GM21619 (cell line): ENCODE results near the gene LYRM1.
A peak's percentile ranks its signal among the peaks of the same experiment; 100 is the strongest.
"Not testable (repeated sequence)": the region's sequence is repeated elsewhere in the genome, so short reads cannot be mapped to it uniquely, and the experiment has no call there.

Experiments used
- ATAC-seq: cut with Tn5 transposase; IDR thresholded peaks from one replicate; pipeline ENCODE4 v1.9.1; 2021; ENCODE audit not compliant: unreplicated experiment

LYRM1 gene

GRCh38 chr16:20900299-20901067 lies at the start of gene LYRM1, which contains the start of gene DCUN1D3:
Gene LYRM1, plus strand, starts transcription at chr16:20900771. Its CDS starts 14,785 bp downstream, at chr16:20915556.
Gene DCUN1D3, minus strand, starts transcription at chr16:20900358. Its CDS starts 37,820 bp downstream, at chr16:20862538.
- peak; percentile 64 for ATAC-seq

- ATAC-seq: no peak
Observed at GRCh38 chr16:20850981-20851380, 49.6 kb upstream of the LYRM1 start.

- no peak for ATAC-seq
Observed at GRCh38 chr16:20851601-20852000, 49.0 kb upstream of the LYRM1 start.

GRCh38 chr16:20853143-20853542 lies 47.4 kb upstream of the LYRM1 start:
- ATAC-seq: no peak

- no peak for ATAC-seq
Observed at GRCh38 chr16:20853981-20854620, 46.5 kb upstream of the LYRM1 start.

- ATAC-seq: no peak
Observed at GRCh38 chr16:20854963-20855362, 45.6 kb upstream of the LYRM1 start.

GRCh38 chr16:20857281-20857680 lies 43.3 kb upstream of the LYRM1 start:
- no peak for ATAC-seq

GRCh38 chr16:20859229-20859628 lies 41.3 kb upstream of the LYRM1 start:
- no peak for ATAC-seq

- ATAC-seq: no peak
Observed at GRCh38 chr16:20859699-20860098, 40.9 kb upstream of the LYRM1 start.

GRCh38 chr16:20860361-20860760 lies 40.2 kb upstream of the LYRM1 start:
- ATAC-seq: no peak

GRCh38 chr16:20860995-20861394 lies 39.6 kb upstream of the LYRM1 start:
- ATAC-seq: not testable (repeated sequence)

- ATAC-seq: no peak
Observed at GRCh38 chr16:20862162-20862960, 38.2 kb upstream of the LYRM1 start.

- not testable (repeated sequence) for ATAC-seq
Observed at GRCh38 chr16:20864376-20864775, 36.2 kb upstream of the LYRM1 start.

GRCh38 chr16:20865420-20866131 lies 35.0 kb upstream of the LYRM1 start:
- peak; percentile 80 for ATAC-seq

GRCh38 chr16:20866145-20866772 lies 34.3 kb upstream of the LYRM1 start:
- peak; percentile 18 for ATAC-seq

- no peak for ATAC-seq
Observed at GRCh38 chr16:20866801-20867200, 33.8 kb upstream of the LYRM1 start.

- no peak for ATAC-seq
Observed at GRCh38 chr16:20867585-20867984, 33.0 kb upstream of the LYRM1 start.

GRCh38 chr16:20868890-20869289 lies 31.7 kb upstream of the LYRM1 start:
- ATAC-seq: no peak

- ATAC-seq: no peak
Observed at GRCh38 chr16:20870122-20870820, 30.3 kb upstream of the LYRM1 start.

- no peak for ATAC-seq
Observed at GRCh38 chr16:20871258-20871657, 29.3 kb upstream of the LYRM1 start.
